Smooth muscle cell (in vitro differentiated cells): Measurements from ENCODE around the gene TMEM101. TPM values are rescaled to one million over a fixed set of nuclear protein-coding genes. Genes with fewer than 3 reads are reported as not detected.

Source experiments
- polyA plus RNA-seq: library from polyadenylated mRNA; unstranded; fragments of >200 nt; fragmentation: Nextera tagmentation; extraction: Ambion mirVana; gene quantifications from 2 replicates; pipeline ENCODE4 v1.2.1, GENCODE V29; 2016
- small RNA-seq: library from RNA; depleted of rRNA; stranded (forward); fragments of <200 nt; gene quantifications from one replicate; pipeline ENCODE3, GENCODE V24; 2014
- total RNA-seq: library from RNA; depleted of rRNA; stranded (reverse); fragments of >200 nt; gene quantifications from 2 replicates; pipeline ENCODE4 v1.2.3, GENCODE V29; 2014

The TMEM101 gene
- total and polyA plus RNA-seq, 2 experiments from 2014 or later = 35.1 to 36.1 TPM

Small RNA genes lying within 50 kb of the gene (small RNA-seq; reads per million reads assigned to genes)
- gene RF00012 = not detected

Other genes with a start within 250 kb of the TMEM101 start
- gene DUSP3, start 236.0 kb downstream of the TMEM101 start, total RNA-seq = 33.2 and 34.4 TPM in 2 replicates
- gene DUSP3, start 236.0 kb downstream of the TMEM101 start, polyA plus RNA-seq = 25.6 and 35.9 TPM in 2 replicates
- 0.09 TPM in 2 replicates for gene CFAP97D1, start 234.5 kb downstream of the TMEM101 start, total RNA-seq
- not detected in 2 replicates for gene CFAP97D1, start 234.5 kb downstream of the TMEM101 start, polyA plus RNA-seq
- gene MPP3, start 181.8 kb downstream of the TMEM101 start, total RNA-seq = 6.7 and 11.6 TPM in 2 replicates
- 7.7 and 8.1 TPM in 2 replicates for gene MPP3, start 181.8 kb downstream of the TMEM101 start, polyA plus RNA-seq
- gene CD300LG, start 167.8 kb downstream of the TMEM101 start, total RNA-seq = not detected in 2 replicates
- not detected in 2 replicates for gene CD300LG, start 167.8 kb downstream of the TMEM101 start, polyA plus RNA-seq
- 19.4 and 24.4 TPM in 2 replicates for gene MPP2, start 107.4 kb downstream of the TMEM101 start, total RNA-seq
- 11.5 and 15.4 TPM in 2 replicates for gene MPP2, start 107.4 kb downstream of the TMEM101 start, polyA plus RNA-seq
- not detected in 2 replicates for gene PPY, start 72.5 kb downstream of the TMEM101 start, total RNA-seq
- gene PPY, start 72.5 kb downstream of the TMEM101 start, polyA plus RNA-seq = not detected in 2 replicates
- not detected in 2 replicates for gene PYY, start 61.0 kb downstream of the TMEM101 start, total RNA-seq
- 0.33 TPM in 1 of 2 replicates, not detected in the other for gene PYY, start 61.0 kb downstream of the TMEM101 start, polyA plus RNA-seq
- gene NAGS, start 10.3 kb downstream of the TMEM101 start, total RNA-seq = 0.49 and 1.3 TPM in 2 replicates
- gene NAGS, start 10.3 kb downstream of the TMEM101 start, polyA plus RNA-seq = 1.5 and 1.6 TPM in 2 replicates
- gene LSM12, start 51.7 kb upstream of the TMEM101 start, total RNA-seq = 42.3 and 51.8 TPM in 2 replicates
- gene LSM12, start 51.7 kb upstream of the TMEM101 start, polyA plus RNA-seq = 52.0 and 66.3 TPM in 2 replicates
- gene G6PC3, start 55.8 kb upstream of the TMEM101 start, total RNA-seq = 32.1 and 40.2 TPM in 2 replicates
- 103 TPM in 2 replicates for gene G6PC3, start 55.8 kb upstream of the TMEM101 start, polyA plus RNA-seq
- 48.7 and 65.3 TPM in 2 replicates for gene HDAC5, start 108.7 kb upstream of the TMEM101 start, total RNA-seq
- gene HDAC5, start 108.7 kb upstream of the TMEM101 start, polyA plus RNA-seq = 51.6 and 52.6 TPM in 2 replicates
- gene HROB, start 127.0 kb upstream of the TMEM101 start, total RNA-seq = 1.9 and 3.1 TPM in 2 replicates
- gene HROB, start 127.0 kb upstream of the TMEM101 start, polyA plus RNA-seq = 3.7 and 4.6 TPM in 2 replicates
- 0.09 TPM in 1 of 2 replicates, not detected in the other for gene ASB16, start 155.7 kb upstream of the TMEM101 start, total RNA-seq
- gene ASB16, start 155.7 kb upstream of the TMEM101 start, polyA plus RNA-seq = 0.28 and 0.35 TPM in 2 replicates
- gene TMUB2, start 172.0 kb upstream of the TMEM101 start, total RNA-seq = 26.4 and 28.5 TPM in 2 replicates
- gene TMUB2, start 172.0 kb upstream of the TMEM101 start, polyA plus RNA-seq = 35.8 and 39.2 TPM in 2 replicates
- gene ATXN7L3, start 184.9 kb upstream of the TMEM101 start, total RNA-seq = 54.0 and 61.1 TPM in 2 replicates
- 24.3 and 29.1 TPM in 2 replicates for gene ATXN7L3, start 184.9 kb upstream of the TMEM101 start, polyA plus RNA-seq
- 18.2 and 28.4 TPM in 2 replicates for gene UBTF, start 204.7 kb upstream of the TMEM101 start, total RNA-seq
- gene UBTF, start 204.7 kb upstream of the TMEM101 start, polyA plus RNA-seq = 22.1 and 29.2 TPM in 2 replicates